MM.1S (cell line): ENCODE data around the gene RBFOX1.

Source experiments
- DNase-seq: peaks from one replicate; pipeline ENCODE4 v3.0.0-alpha.2; 2015
- H2AFZ ChIP-seq: fragments of 300-600 bp; sonication (generic); 2 replicates; pipeline ENCODE4 v1.6.0; 2016; ENCODE audit warnings: antibody characterized with exemption, low read length
- H3F3A ChIP-seq: fragments of 300-600 bp; sonication (generic); 2 replicates; pipeline ENCODE4 v1.6.1; 2016; ENCODE audit warnings: mild to moderate bottlenecking, antibody characterized with exemption, low read length, moderate library complexity, mixed read lengths; ENCODE audit not compliant: insufficient read depth
- H3K27ac ChIP-seq: fragments of 300-600 bp; sonication (generic); 2 replicates; pipeline ENCODE4 v1.5.1; 2016; ENCODE audit warnings: mild to moderate bottlenecking, low read length
- H3K27me3 ChIP-seq: fragments of 300-600 bp; sonication (generic); replicated peaks from 2 replicates; pipeline ENCODE4 v1.6.0; 2016; ENCODE audit warnings: low read length; ENCODE audit not compliant: insufficient read depth
- H3K36me3 ChIP-seq: fragments of 300-600 bp; sonication (generic); replicated peaks from 2 replicates; pipeline ENCODE4 v1.6.1; 2016; ENCODE audit warnings: mild to moderate bottlenecking, low read length, mixed read lengths; ENCODE audit not compliant: insufficient read depth
- H3K4me1 ChIP-seq: fragments of 300-600 bp; sonication (generic); 2 replicates; pipeline ENCODE4 v1.6.1; 2016; ENCODE audit warnings: low read length, mixed read lengths
- H3K4me2 ChIP-seq: fragments of 300-600 bp; sonication (generic); 2 replicates; pipeline ENCODE4 v1.6.0; 2016; ENCODE audit warnings: low read depth, low read length
- H3K4me3 ChIP-seq: fragments of 300-600 bp; sonication (generic); 2 replicates; pipeline ENCODE4 v1.5.1; 2016; ENCODE audit warnings: low read length, mixed read lengths
- H3K79me2 ChIP-seq: fragments of 300-600 bp; sonication (generic); 2 replicates; pipeline ENCODE4 v1.6.1; 2016; ENCODE audit warnings: mixed run types, low read length, mixed read lengths
- H3K9ac ChIP-seq: fragments of 300-600 bp; sonication (generic); 2 replicates; pipeline ENCODE4 v1.6.1; 2016; ENCODE audit warnings: low read length, mixed read lengths
- H3K9me2 ChIP-seq: fragments of 300-600 bp; sonication (generic); replicated peaks from 2 replicates; pipeline ENCODE4 v1.6.1; 2016; ENCODE audit warnings: mild to moderate bottlenecking, low read length, mixed read lengths; ENCODE audit not compliant: insufficient read depth
- H3K9me3 ChIP-seq: fragments of 300-600 bp; sonication (generic); replicated peaks from 2 replicates; pipeline ENCODE4 v1.6.1; 2016; ENCODE audit warnings: mild to moderate bottlenecking, low read length, mixed read lengths; ENCODE audit not compliant: insufficient read depth
- H4K20me1 ChIP-seq: fragments of 300-600 bp; sonication (generic); 2 replicates; pipeline ENCODE4 v1.6.1; 2016; ENCODE audit warnings: mild to moderate bottlenecking, low read length, moderate library complexity, mixed read lengths; ENCODE audit not compliant: insufficient read depth
- EZH2 ChIP-seq: fragments of 300-600 bp; sonication (generic); optimal IDR thresholded peaks from 2 replicates; pipeline ENCODE3; 2017; ENCODE audit warnings: low read depth, mild to moderate bottlenecking, antibody characterized with exemption, low read length, mixed read lengths
- EZH2phosphoT487 ChIP-seq: fragments of 300-600 bp; sonication (generic); IDR thresholded peaks from 2 replicates; pipeline ENCODE4 v1.6.1; 2018; ENCODE audit warnings: antibody characterized with exemption, low read length
- TF ChIP-seq, protein P1 (sequence below): fragments of 300-600 bp; sonication (generic); IDR thresholded peaks from 2 replicates; pipeline ENCODE4 v1.5.1; 2016; ENCODE audit warnings: antibody characterized with exemption, low read length, mixed read lengths

Gene RBFOX1

DNA sequence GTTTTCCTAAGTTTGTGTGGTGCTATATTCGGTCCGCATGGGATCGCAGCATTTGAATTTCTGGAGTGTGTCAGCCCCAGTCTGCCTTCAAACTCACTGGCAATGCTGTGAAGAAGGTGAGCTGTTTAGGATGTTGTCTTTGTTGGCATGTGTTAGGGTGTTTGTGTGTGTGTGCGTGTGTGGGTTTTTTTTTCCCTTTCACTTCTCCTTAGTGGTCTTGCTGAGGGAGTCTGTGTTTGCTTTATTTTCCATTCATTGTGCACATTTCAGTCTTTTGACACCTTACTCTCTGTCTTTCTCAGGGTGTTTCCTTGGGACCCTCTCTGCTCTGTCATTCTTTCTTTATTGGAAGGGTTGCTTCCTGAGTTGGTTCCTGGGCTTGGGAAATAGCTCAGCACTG is 27.7 kb upstream of the RBFOX1 start:
- Histone ChIP-seq H3K4me3 (no peak overlapping the region), H2AFZ (no peak overlapping the region), H3K9me3 (no peaks in the 10 kb centered on the region), H3K4me1 (no peaks in the 10 kb centered on the region), H3K79me2 (no peaks in the 10 kb centered on the region), H3K4me2 (no peak overlapping the region), H3K27me3 (no peaks in the 10 kb centered on the region), H3F3A (no peaks in the 10 kb centered on the region), H3K9ac (no peak overlapping the region), H3K36me3 (no peaks in the 10 kb centered on the region), H3K27ac (no peak overlapping the region), H4K20me1 (no peaks in the 10 kb centered on the region), H3K9me2 (no peaks in the 10 kb centered on the region)
- no peak for DNase-seq
- TF ChIP-seq EZH2phosphoT487 (no peak), EZH2 (no peak)
- TF ChIP-seq, protein P1, sequence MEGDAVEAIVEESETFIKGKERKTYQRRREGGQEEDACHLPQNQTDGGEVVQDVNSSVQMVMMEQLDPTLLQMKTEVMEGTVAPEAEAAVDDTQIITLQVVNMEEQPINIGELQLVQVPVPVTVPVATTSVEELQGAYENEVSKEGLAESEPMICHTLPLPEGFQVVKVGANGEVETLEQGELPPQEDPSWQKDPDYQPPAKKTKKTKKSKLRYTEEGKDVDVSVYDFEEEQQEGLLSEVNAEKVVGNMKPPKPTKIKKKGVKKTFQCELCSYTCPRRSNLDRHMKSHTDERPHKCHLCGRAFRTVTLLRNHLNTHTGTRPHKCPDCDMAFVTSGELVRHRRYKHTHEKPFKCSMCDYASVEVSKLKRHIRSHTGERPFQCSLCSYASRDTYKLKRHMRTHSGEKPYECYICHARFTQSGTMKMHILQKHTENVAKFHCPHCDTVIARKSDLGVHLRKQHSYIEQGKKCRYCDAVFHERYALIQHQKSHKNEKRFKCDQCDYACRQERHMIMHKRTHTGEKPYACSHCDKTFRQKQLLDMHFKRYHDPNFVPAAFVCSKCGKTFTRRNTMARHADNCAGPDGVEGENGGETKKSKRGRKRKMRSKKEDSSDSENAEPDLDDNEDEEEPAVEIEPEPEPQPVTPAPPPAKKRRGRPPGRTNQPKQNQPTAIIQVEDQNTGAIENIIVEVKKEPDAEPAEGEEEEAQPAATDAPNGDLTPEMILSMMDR = no peak

DNA sequence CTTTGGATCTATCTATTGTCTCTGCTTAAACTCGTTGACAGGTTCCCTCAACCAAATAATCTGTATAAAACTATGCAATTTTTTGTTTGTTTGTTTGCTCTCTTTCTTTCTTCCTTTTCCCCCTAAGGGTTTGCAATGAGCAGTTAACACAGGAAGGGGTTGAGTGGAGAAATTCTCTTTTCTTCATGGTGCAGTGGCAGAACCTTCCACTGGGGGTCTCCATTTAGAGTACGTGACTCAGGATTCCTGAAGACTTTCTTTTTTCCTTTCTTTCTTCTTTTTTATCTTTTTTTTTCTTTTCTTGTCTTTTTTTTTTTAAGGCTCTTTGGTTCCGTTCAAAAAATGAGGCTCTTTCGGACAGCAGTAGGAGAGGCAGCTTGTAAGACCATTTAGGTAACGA is 19.5 kb upstream of the RBFOX1 start:
- Histone ChIP-seq H3K27ac (no peak overlapping the region), H2AFZ (no peak overlapping the region), H3K9me2 (no peaks in the 10 kb centered on the region), H3K4me2 (no peak overlapping the region), H3K79me2 (no peaks in the 10 kb centered on the region), H4K20me1 (no peaks in the 10 kb centered on the region), H3K4me1 (no peaks in the 10 kb centered on the region), H3K27me3 (no peaks in the 10 kb centered on the region), H3F3A (no peaks in the 10 kb centered on the region), H3K9me3 (no peaks in the 10 kb centered on the region), H3K36me3 (no peaks in the 10 kb centered on the region), H3K4me3 (no peak overlapping the region), H3K9ac (no peak overlapping the region)
- TF ChIP-seq EZH2phosphoT487 = no peak
- no peak for TF ChIP-seq EZH2
- TF ChIP-seq, protein P1 = no peak; the same call in 1 of the 2 replicates
- DNase-seq = no peak

DNA sequence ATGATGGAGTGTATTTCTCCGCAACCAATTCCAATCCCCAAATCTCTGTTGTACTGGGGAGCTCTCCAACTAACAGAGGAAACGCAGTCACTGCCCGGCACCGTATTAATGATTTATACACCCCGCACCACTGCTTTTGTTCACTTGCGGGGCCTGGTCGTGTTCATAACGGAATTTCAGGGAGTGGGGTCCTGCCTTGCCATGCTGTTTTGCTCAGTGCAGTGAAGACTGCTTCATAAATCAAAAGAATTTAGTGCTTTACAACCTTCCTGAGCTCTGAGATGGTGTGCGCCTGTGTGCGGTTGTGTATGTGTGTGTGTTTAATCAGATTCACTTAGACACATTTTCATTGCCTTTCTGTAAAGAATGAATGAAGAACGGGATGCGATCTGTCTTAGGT is 18.5 kb upstream of the RBFOX1 start:
- H3K79me2 ChIP-seq = no peaks in the 10 kb centered on the region
- TF ChIP-seq, protein P1 = no peak
- TF ChIP-seq EZH2 = no peak
- no peak for TF ChIP-seq EZH2phosphoT487
- H3K9me2 ChIP-seq = no peaks in the 10 kb centered on the region
- H3K9me3 ChIP-seq = no peaks in the 10 kb centered on the region
- H3K36me3 ChIP-seq = no peaks in the 10 kb centered on the region
- no peak overlapping the region for H2AFZ ChIP-seq
- H3K9ac ChIP-seq = no peak overlapping the region
- no peak overlapping the region for H3K4me3 ChIP-seq
- no peaks in the 10 kb centered on the region for H3K27me3 ChIP-seq
- no peaks in the 10 kb centered on the region for H4K20me1 ChIP-seq
- H3K27ac ChIP-seq = no peak overlapping the region
- no peaks in the 10 kb centered on the region for H3F3A ChIP-seq
- no peaks in the 10 kb centered on the region for H3K4me1 ChIP-seq
- H3K4me2 ChIP-seq = no peak overlapping the region
- no peak for DNase-seq
